ENCODE measurements around the gene COMP.

GRCh38 chr19:18794029-18794313, 2.9 kb upstream of the COMP start:
- TF ChIP-seq CTCF (IDR thresholded peaks at IDR 0.05) (no peak), POLR2A (IDR thresholded peaks at IDR 0.05) (no peak)
